A549 treated with DMSO at 1 μM for 4 hours (cell line): ENCODE measurements around the gene SCNM1. TPM values are rescaled to one million over a fixed set of nuclear protein-coding genes. Genes with fewer than 3 reads are reported as not detected.

Experiments
- total RNA-seq: library from RNA; stranded (reverse); fragments of 200-300 nt; extraction: Qiagen RNA extraction; gene quantifications from 5 replicates; pipeline ENCODE4 v1.2.3, GENCODE V29; 2022; ENCODE audit warnings: low read depth

SCNM1 gene, protein sequence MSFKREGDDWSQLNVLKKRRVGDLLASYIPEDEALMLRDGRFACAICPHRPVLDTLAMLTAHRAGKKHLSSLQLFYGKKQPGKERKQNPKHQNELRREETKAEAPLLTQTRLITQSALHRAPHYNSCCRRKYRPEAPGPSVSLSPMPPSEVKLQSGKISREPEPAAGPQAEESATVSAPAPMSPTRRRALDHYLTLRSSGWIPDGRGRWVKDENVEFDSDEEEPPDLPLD
- 41.8 to 46.9 TPM (median 46.7 TPM) in 5 replicates for total RNA-seq

DNA sequence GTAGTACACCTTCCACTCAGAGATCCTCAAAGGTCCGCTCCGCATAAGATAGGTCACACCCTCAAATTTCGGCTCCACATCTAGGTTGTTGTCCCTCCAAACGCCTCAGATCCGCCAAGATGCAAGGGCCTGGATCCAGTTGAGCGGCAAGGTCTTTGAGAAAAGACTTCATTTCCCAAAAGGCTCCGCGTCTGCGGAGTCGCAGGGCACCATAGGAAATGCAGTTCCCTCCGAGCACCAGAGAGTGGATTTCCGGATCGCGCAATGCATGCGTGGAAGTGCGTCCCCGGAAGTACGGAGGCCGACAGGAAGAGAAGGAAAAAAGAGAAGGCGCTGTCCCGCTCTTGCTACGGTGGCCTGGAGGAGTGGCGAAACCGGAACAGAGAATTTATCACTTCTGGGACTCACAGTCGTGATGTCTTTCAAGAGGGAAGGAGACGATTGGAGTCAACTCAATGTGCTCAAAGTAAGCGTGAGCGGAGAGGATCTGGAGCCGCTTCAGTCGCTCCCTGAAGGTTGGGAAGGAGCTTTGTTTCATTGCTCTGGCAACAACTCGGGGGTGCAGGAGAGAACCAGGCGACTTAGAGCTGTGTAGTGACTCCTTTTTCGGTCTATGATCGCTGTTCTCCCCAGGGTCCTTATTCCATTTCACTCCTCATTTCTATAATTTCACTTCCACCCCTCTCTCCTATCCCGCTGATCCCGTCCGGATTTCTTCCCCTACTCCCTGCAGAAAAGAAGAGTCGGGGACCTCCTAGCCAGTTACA, at the start of gene SCNM1, which contains the start of gene LYSMD1:
Gene SCNM1, plus strand, starts transcription at position 407 of the 767 bp plus-strand sequence. Its CDS starts 9 bp downstream, at position 416.
Gene LYSMD1, minus strand, starts transcription at position 165 of the 767 bp plus-strand sequence. CDS start 644 bp downstream, outside the sequence.

DNA sequence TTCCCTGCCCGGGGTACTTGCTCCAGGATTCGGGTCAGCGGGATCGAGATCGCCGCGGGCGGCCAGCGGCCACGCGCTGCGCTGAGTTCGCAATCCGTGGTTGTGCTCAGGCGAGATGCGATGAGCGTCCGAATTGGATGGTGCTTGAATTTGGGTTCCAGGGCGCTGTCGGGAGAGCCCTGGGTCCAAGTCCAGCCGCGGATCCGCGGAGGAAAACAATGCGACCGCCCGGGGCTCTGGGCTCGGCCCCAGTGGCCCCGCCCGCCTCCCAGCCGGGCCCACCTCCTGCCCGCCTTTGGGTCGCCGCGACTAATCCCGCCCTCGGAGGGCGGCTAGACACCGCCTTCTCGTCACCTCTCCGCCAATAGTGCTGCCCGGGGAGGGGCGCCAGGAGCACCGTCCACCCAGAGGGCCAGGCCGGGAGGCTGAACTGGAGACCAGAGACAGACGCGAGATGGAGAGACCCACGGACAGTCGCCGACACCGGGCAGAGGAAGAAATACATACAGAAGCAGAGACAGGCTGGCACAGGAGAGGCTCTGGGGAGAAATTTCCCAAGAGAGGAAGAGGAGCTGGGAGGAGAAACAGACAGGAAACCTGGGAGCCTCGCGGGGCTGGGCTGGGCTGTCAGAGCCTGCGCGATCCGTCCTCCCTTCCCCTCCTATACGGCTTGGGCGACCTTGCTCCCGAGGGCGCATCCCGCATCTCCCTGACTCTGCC, 19.4 kb upstream of the SCNM1 start, which contains the start of gene SEMA6C:
Gene SEMA6C, minus strand, starts transcription at position 220 of the 720 bp plus-strand sequence. CDS start 4,010 bp downstream, outside the sequence.

DNA sequence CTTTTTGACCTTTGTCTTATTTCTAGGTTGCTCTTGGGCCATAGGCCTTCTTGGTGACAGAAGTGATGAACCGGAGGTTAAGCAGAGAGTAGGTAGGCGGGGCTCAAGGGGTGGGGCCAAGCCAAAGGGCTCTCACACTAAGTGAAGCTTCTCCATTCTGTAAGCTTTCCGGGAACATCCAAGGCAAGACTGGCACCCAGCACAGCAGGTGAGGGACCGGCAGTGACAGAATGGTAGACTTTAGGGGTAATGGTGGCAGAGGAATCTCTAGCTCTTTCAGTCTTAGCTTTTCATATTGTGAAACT, 9.5 kb upstream of the SCNM1 start, which contains the start of gene TNFAIP8L2:
Gene TNFAIP8L2, plus strand, starts transcription at position 135 of the 305 bp plus-strand sequence. CDS start 2,049 bp downstream, outside the sequence.

DNA sequence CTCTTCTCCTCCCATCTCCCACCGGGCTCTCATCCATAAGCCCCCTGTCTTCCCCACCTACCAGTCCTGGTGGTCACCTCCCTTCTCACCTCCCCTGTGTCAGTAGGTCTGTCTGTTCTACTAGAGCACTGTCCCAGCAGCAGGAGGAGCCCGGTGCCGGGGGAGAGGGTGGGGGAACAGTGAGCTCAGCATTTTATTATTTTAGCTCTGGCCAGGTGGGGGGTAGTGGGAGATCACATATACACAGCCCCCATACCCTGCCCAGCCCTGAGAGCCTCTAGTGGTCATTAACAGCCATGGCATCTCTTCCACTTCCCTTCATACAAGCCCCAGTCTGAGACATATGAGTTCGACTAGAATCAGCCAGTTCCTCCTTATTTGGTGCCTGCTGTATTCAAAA, 9.9 kb downstream of the SCNM1 start, which contains the start of gene TMOD4:
Gene TMOD4, minus strand, starts transcription at position 119 of the 400 bp plus-strand sequence. CDS start 1,106 bp downstream, outside the sequence.

DNA sequence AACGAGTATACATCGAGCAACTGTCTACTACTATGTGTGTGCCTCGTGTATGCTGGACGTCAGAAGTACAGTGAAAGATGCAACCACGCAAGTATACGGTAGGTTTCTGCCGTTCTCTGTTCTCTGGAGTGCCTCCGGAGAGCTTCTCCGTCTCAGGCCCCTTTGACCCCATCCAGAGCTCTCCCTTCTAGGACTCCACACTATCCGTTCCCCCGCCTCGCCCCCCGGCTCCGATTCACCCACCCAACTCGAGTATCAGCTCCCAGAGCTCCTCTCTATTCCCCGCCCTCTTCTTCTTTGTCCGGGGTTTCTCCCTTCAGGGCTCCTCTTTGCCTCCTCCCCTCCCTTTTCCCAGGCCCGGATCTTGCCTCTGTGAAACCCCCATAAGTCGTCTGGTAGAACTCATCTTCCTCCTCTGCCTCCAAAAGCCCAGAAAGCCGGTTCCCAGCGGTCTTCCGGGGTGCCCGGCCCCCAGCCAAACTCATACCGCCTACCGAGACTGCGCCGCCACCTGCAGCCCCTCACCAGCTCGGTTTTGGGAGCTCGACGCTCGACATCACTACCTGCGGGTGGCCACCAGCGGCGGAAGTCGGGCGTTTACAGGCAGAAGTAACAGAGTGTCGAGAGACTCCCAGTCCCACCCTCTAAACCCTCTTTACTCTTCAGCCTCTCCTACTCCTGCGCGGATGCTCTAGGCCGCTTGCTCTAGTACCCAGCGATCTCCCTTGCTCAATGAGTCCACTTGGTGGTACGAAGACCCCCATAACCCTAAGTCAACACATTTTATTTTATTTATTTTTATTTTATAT, 23.9 kb downstream of the SCNM1 start, which contains the start of gene VPS72:
Gene VPS72, minus strand, starts transcription at position 561 of the 809 bp plus-strand sequence. Its CDS starts 76 bp downstream, at position 485.

DNA sequence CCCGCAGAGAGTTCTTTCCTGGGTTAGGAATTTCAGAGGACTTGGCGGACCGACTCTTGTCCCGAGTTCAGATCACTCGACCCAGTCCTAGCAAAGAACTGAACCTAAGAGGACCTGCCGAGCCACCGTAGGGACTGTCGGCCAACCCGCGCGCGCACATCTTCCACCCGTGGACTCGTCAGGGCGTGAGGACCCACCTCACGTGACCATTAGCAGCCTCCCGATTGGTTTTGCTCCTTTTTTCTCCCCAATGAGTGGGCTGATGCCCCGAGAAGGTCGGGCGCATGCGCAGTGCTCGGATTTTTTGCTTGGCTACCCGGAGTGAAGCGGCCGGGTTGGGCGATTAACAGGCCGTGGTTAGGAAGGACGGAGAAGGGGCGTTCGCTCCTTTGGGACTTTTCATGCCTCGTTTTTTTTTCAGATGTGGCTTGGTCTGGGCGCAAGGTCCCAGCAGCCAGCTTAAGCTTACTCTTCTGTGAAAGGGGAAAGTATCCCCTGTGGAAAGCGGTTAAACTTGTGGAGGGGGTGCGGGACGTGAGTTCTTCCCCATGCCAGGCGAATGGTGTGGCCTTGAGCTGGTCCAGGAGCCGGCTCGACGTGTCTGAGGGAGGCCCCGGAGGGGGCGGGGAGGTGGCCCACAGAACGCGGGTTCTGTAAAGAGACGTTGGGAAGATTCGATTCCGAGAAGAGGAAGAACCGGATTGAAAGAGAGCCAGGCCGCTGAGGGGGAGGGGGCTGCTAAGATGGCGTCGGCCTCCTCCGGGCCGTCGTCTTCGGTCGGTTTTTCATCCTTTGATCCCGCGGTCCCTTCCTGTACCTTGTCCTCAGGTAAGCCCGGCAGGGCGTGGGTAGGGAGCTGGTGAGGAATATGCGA, 32.5 kb downstream of the SCNM1 start, which contains the start of gene PIP5K1A:
Gene PIP5K1A, plus strand, starts transcription at position 299 of the 874 bp plus-strand sequence. Its CDS starts 445 bp downstream, at position 744.

Other genes with a start within 250 kb of the SCNM1 start
- gene SETDB1, start 239.8 kb upstream of the SCNM1 start, total RNA-seq: 21.0 to 27.0 TPM (median 24.8 TPM) in 5 replicates
- 253 to 265 TPM (median 263 TPM) in 5 replicates for gene CERS2, start 191.3 kb upstream of the SCNM1 start, total RNA-seq
- gene ANXA9, start 183.9 kb upstream of the SCNM1 start, total RNA-seq: 0.57 to 1.0 TPM (median 0.67 TPM) in 5 replicates
- 2.1 to 3.9 TPM (median 3.1 TPM) in 5 replicates for gene MINDY1, start 159.2 kb upstream of the SCNM1 start, total RNA-seq
- 12.7 to 17.8 TPM (median 15.1 TPM) in 5 replicates for gene PRUNE1, start 157.7 kb upstream of the SCNM1 start, total RNA-seq
- 0.08 to 0.18 TPM (median 0.11 TPM) in 4 of 5 replicates, not detected in the other for gene BNIPL, start 129.6 kb upstream of the SCNM1 start, total RNA-seq
- gene C1orf56, start 118.4 kb upstream of the SCNM1 start, total RNA-seq: 6.4 to 7.6 TPM (median 7.1 TPM) in 5 replicates
- 72.0 to 83.5 TPM (median 79.6 TPM) in 5 replicates for gene CDC42SE1, start 106.5 kb upstream of the SCNM1 start, total RNA-seq
- 15.9 to 20.3 TPM (median 18.8 TPM) in 5 replicates for gene MLLT11, start 105.7 kb upstream of the SCNM1 start, total RNA-seq
- 2.3 to 4.7 TPM (median 3.7 TPM) in 5 replicates for gene GABPB2, start 95.4 kb upstream of the SCNM1 start, total RNA-seq
- gene SEMA6C, start 19.5 kb upstream of the SCNM1 start, total RNA-seq: 0.72 to 2.0 TPM (median 1.4 TPM) in 5 replicates
- gene TNFAIP8L2, start 9.5 kb upstream of the SCNM1 start, total RNA-seq: not detected in 5 replicates
- gene LYSMD1, start 242 bp upstream of the SCNM1 start, total RNA-seq: 5.2 to 7.2 TPM (median 6.5 TPM) in 5 replicates
- gene TMOD4, start 9.8 kb downstream of the SCNM1 start, total RNA-seq: 0.25 to 0.44 TPM (median 0.33 TPM) in 4 of 5 replicates, not detected in the other
- gene VPS72, start 24.1 kb downstream of the SCNM1 start, total RNA-seq: 44.2 to 71.7 TPM (median 45.2 TPM) in 5 replicates
- gene PIP5K1A, start 32.4 kb downstream of the SCNM1 start, total RNA-seq: 43.6 to 69.2 TPM (median 48.2 TPM) in 5 replicates
- 173 to 200 TPM (median 195 TPM) in 5 replicates for gene PSMD4, start 88.6 kb downstream of the SCNM1 start, total RNA-seq
- gene ZNF687, start 116.2 kb downstream of the SCNM1 start, total RNA-seq: 14.3 to 17.0 TPM (median 14.8 TPM) in 5 replicates
- gene PI4KB, start 161.3 kb downstream of the SCNM1 start, total RNA-seq: 25.1 to 32.4 TPM (median 30.0 TPM) in 5 replicates
- 27.6 to 30.8 TPM (median 29.7 TPM) in 5 replicates for gene RFX5, start 181.1 kb downstream of the SCNM1 start, total RNA-seq
- 5.8 to 6.2 TPM (median 5.8 TPM) in 5 replicates for gene SELENBP1, start 206.6 kb downstream of the SCNM1 start, total RNA-seq
- gene PSMB4, start 233.4 kb downstream of the SCNM1 start, total RNA-seq: 376 to 425 TPM (median 399 TPM) in 5 replicates